ENCODE measurements around the gene DPYSL4.

The DPYSL4 gene

DNA sequence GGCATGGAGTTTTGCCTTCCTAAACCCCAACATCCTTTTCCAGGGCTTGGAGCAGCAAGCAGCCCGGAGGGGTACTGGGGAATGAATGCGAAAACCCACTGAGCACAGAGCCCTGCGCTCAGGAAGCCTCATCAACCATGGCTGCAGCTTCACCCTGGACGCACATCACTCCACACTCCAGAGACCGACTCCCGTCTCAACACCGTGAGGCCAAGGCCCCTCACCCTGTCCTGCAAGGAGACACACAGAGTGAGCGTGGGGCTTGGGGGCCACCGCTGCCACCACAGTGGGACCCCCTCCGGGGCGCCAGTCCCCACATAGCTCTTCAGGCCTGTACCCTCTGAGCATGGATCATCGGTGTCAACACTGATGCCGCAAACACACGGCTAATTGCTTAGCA, 41.9 kb downstream of the DPYSL4 start:
- DNase-seq (ENCODE audit: insufficient read length, low spot score) (no peak), FAIRE-seq (no peak)
- TF ChIP-seq POLR2A (IDR thresholded peaks at IDR 0.05; ENCODE audit: low read depth, low read length) = no peak

DNA sequence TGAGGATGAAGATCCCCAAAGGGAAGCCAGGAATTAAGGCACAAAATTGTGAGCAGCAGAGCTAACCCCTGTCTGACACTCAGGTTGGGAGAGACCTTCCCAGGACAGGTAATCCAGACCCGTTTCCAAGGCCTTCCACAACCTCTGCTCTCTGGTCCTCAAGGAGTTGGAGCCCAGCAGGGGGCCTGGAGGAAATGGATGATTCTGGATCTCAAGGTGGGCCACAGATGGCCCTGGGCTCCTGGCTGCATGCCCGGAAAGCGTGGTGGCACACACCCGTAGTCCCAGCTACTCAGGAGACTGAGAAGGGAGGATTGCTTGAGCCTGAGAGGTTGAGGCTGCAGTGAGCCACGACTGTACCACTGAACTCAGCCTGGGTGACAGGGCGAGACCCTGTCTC, 42.3 kb downstream of the DPYSL4 start:
- DNase-seq (ENCODE audit: insufficient read length, low spot score) = no peak
- TF ChIP-seq POLR2A (IDR thresholded peaks at IDR 0.05; ENCODE audit: low read depth, low read length) = no peak
- FAIRE-seq = no peak

DNA sequence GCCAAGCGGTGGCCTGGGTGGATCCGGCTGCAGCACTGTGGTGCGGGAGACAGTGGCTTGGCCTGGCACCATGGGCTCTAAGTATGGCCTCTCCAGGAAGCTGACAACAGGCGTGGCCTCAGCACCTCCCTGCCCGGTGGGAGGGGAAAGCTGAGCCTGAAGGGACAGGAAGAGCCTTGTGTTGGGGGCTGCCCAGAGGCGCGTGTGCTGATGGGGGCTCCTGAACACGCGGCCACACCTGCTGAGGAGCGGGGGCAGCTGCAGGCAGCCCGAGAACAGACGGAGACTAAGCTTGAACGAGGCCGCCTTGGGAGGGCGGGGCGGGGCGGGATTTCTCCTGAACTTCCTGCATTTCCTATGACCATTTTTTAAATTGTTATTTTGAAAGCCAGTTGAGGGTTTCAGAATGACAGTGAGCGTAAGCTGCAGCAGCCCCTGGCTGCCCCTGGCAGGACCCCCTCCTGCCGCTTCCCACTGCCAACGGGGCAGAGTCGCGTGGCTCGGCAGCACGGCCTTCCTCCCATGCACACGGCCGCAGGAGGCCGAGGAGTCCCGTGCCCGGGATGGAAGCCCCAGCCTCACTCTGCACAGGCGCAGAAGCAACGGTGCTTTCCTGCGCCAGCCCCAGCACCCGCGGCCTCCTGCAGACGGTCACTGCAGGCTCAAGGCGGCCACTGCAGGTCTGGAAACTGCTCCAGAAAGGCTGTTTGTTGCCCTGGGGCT, 43.2 kb downstream of the DPYSL4 start:
- no peak for FAIRE-seq
- no peak for DNase-seq (ENCODE audit: insufficient read length, low spot score)
- no peak for TF ChIP-seq POLR2A (IDR thresholded peaks at IDR 0.05; ENCODE audit: low read depth, low read length)

DNA sequence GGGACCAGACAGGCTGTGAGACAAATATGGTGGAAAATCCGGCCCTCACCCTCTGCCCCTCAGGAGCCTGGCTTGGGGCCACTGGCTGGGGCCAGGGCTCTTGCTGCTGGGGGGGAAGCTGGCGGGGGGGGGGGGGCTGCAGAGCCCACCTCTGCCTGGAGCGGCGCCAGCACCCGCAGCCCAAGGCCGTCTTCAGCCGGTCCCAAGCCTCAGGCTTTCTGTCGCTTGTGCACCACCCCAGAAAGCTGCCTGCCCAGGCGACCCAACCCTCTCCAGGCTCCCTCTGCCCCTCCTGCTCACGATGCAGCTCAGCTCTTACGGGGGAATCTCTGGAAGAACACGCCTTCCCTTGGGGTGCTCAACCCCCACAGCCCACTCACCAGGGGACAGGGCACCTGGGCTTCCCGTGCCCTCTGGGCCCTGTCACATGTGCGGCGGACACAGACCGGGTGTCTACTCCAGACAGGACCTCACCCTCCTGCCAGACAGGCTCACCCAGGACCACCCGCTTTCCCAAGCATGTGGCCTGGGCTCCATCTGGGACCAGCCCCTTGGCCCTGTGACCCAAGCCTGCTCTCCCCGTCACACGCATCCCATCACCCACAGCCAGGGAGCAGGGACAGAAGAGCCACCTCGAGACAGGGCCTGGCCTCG, 43.9 kb downstream of the DPYSL4 start:
- no peak for FAIRE-seq
- no peak for DNase-seq (ENCODE audit: insufficient read length, low spot score)
- TF ChIP-seq POLR2A (IDR thresholded peaks at IDR 0.05; ENCODE audit: low read depth, low read length) = no peak

DNA sequence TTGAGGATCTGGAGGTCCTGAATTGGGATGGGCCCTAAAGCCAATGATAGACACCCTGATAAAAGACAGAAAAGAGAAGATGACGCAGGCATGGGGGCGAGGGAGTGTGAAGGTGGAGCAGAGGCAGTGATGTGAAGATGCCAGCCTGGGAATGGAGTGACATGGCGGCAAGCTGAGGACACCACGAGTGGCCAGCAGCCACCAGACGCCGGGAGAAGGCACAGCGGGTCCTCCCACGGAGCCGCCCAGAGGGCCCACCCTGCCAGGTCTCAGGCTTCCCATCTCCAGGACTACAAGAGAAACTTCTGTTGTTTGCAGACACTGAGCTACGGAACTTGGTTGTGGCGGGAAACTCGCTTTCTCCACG, 44.9 kb downstream of the DPYSL4 start:
- no peak for DNase-seq (ENCODE audit: insufficient read length, low spot score)
- FAIRE-seq = no peak
- TF ChIP-seq POLR2A (IDR thresholded peaks at IDR 0.05; ENCODE audit: low read depth, low read length) = no peak

DNA sequence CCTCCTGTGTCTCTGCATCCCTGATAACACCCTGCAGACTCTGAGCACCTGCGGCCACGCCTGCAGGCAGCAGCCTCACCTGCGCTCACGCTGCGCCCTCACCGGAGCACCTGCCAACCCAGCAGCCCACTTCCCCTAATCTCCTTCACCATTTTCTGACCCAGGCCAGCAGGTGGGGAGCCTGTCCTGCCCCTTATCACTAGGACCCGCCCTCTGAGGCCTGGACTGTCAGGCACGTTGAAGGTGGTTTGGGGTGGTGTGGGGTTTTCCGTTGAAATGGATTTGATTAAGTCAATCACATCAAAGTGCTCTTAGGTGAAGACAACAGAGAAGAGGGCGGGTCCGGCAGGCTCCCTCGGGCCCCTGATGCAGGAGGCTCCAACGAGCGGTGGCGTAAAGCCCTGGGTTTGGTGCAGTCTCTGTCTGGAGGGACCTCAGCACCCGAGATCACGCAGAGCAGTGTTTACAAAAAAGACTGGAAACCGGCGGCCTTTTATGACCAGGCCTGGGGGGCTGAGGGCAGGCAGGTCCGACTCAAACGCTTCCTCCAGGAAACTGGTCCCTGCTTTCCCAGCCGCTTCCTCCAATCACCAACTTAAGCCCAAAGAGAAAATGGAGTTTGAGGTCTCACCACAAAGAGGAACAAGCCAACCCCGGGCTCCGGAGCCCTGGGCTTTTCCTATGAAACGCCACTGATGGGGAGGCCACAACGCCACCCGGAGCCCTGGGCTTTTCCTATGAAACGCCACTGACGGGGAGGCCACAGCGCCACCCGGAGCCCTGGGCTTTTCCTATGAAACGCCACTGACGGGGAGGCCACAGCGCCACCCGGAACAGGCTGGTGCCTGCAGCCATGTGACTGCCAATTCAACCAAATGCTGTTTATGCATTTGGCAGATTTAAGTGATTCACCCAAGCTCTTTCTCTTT, 45.5 kb downstream of the DPYSL4 start:
- DNase-seq (ENCODE audit: insufficient read length, low spot score) (no peak), FAIRE-seq (no peak)
- TF ChIP-seq POLR2A (IDR thresholded peaks at IDR 0.05; ENCODE audit: low read depth, low read length) = no peak

DNA sequence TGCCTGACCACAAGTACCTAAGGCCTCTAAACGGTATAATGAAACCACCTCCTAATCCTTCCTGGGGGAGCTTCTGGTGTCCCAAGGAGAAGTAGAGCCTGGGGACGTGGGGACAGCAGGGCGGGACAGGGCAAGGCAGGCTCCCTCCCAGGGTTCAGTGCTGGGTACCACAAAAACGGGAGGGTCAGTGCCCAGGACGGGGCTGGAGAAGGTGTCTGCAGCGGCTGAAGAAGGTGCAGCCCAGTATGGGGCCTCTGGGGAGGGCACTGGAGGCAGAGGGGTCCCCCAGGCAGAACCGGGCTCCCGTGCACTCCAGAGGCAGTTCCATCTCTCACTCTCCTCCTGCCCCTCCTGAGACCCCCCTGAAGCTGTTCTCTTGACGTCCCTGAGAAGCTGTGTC, 46.2 kb downstream of the DPYSL4 start:
- FAIRE-seq (no peak), DNase-seq (ENCODE audit: insufficient read length, low spot score) (no peak)
- TF ChIP-seq POLR2A (IDR thresholded peaks at IDR 0.05; ENCODE audit: low read depth, low read length) = no peak

DNA sequence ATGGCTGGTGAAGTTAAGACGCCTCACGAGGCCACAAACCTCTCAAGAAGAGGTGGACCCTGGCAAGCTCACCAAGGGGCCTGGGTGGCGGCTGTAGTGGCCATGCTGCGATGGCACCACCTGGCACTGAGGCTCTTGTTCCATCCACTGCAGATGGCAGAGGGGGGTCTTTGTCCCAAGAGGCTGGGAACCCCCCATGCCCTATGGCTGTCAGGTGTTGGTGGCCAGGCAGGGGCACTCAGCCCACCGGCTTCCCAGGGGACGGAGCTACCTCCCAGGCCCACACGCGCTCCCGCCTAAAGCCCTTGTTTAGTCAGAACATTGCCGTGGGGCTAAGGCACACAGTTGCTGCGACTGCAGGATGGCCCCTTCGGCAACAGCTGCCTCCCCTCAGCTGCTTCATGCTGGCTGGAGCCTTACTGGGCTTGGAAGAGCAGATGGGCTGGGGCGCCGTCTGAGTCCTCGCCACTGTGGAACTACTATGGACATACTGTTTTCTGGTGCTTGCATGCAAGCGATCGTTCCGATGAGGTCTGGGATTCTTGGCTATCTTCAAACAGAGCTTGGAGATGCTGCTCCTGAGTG, 46.8 kb downstream of the DPYSL4 start:
- no peak for DNase-seq (ENCODE audit: insufficient read length, low spot score)
- no peak for TF ChIP-seq POLR2A (IDR thresholded peaks at IDR 0.05; ENCODE audit: low read depth, low read length)
- FAIRE-seq = no peak

DNA sequence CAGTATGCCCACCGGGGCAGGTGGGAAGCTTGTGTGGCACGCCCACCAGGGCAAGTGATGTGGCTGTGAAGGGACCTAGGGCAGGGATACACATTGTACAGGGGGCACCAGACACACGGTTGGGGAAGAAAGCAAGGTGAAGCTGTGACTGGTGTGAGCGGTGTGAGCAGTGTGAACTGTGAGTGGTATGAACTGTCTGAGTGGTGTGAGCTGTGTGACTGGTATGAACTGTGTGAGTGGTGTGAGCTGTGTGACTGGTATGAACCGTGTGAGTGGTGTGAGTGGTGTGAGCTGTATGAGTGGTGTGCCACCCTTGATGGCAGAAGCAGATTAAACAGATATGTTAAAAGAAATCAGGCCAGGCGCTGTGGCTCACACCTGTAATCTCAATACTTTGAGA, 48.1 kb downstream of the DPYSL4 start:
- DNase-seq (ENCODE audit: insufficient read length, low spot score) (no peak), FAIRE-seq (no peak)
- no peak for TF ChIP-seq POLR2A (IDR thresholded peaks at IDR 0.05; ENCODE audit: low read depth, low read length)

DNA sequence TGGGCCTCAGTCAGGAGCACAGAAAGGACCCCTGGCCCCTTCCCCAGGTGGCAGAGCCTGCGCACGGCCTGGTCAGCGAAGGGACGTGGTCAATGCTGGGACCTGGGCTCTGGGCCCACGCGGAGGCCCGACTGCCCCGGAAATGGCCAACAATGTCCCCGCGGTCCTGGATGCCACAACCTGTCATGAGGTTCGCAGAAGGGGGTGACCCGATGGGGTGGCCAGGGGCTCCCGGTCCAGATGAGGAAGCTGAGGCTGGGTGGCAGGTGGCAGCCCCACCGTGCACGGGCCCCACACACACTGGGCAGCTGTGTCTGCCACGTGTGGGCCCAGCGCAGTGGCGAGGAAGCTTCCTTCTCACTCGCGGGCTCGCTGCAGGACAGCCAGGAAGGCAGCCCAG, 49.4 kb downstream of the DPYSL4 start:
- DNase-seq (ENCODE audit: insufficient read length, low spot score) (no peak), FAIRE-seq (no peak)
- no peak for TF ChIP-seq POLR2A (IDR thresholded peaks at IDR 0.05; ENCODE audit: low read depth, low read length)

DNA sequence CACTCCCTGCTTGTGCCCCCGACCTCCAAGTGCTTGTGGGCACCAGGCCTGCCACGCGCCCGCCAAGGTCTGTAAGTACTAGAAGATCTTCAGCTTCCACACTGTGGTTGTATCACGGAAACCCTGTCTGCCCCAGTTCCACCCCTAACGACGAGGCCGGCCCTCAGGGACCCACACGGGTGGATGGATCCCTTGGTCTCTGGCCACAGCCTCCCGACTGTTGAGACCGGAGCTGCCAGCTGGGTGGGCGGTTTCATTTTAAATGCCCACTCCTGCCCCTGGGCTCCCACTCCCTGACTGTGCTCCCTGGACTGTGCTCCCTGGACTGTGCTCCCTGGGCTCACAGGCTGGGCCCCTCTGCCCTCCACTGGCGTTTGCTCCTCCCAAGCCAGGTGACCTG, 50.1 kb downstream of the DPYSL4 start:
- FAIRE-seq (no peak), DNase-seq (ENCODE audit: insufficient read length, low spot score) (no peak)
- no peak for TF ChIP-seq POLR2A (IDR thresholded peaks at IDR 0.05; ENCODE audit: low read depth, low read length)

DNA sequence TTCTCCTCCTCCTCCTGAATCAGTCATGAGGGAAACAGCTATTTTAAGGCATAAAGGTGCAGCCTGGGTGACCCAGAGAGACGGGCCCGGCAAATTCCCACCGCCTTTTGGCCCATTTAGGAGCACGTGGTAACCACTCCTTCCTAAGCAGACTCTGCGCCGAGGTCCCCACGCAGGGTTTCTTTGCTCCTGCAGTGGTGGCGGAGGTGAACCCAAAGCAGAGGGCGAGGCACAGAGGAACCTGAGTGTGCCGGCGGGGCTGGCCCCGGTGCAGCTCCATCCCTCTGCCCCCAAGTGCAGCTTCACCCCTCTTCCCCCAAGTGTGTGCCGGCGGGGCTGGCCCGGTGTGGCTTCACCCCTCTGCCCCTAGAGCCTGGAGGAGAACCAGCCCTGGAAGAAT, 50.6 kb downstream of the DPYSL4 start:
- no peak for TF ChIP-seq POLR2A (IDR thresholded peaks at IDR 0.05; ENCODE audit: low read depth, low read length)
- FAIRE-seq = no peak
- DNase-seq (ENCODE audit: insufficient read length, low spot score) = no peak

DNA sequence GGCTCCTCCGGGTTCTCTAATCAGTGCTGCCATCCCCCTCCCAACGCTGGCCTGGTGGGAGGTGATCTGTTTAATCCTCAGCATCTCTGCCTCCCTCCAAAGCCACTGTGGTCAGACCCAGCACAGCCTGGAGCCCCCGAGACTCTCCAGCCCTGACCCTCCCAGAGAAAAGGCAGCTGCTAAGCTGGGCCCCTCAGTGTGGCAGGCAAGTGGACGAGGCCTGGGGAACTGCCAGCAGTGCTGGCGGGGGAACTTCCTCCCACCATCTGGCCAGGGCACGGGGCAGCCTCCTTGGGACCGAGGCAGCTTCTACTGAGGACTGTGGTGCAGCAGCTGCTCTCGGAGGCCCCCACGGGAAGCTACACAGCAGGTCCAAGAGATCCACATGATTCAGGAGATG, 51.1 kb downstream of the DPYSL4 start:
- DNase-seq (ENCODE audit: insufficient read length, low spot score) = no peak
- TF ChIP-seq POLR2A (IDR thresholded peaks at IDR 0.05; ENCODE audit: low read depth, low read length) = no peak
- no peak for FAIRE-seq

All from H54 (cell line).